Right lobe of liver (tissue), 6 donors: Measurements from ENCODE around the gene ARGLU1. TPM values are rescaled to one million over a fixed set of nuclear protein-coding genes. Genes with fewer than 3 reads are reported as not detected.

ENCODE experiments used
- ATAC-seq, 4 donors: fragments of 200-7000 bp; cut with Tn5 transposase; one replicate each; pipeline ENCODE4 v1.9.1; 2020; ENCODE audit warnings: mild to moderate bottlenecking in 4 of 4, moderate library complexity in 4 of 4
- DNase-seq, 3 donors: peaks; one replicate each; pipeline ENCODE4 v3.0.0-alpha.2; 2020
- H3K27ac ChIP-seq, 3 donors: fragments of 200-600 bp; one replicate each; pipeline ENCODE4 v1.8.0; 2022
- H3K27me3 ChIP-seq, 2 donors: fragments of 200-600 bp; one replicate each; pipeline ENCODE4 v1.8.0; 2022
- H3K36me3 ChIP-seq, 4 donors: fragments of 200-600 bp; sonication (generic) in 1 of 4; one replicate each; pipeline versions ENCODE4 v1.5.1 to v1.8.0; 2017 to 2022; ENCODE audit warnings: control low read depth in 1 of 4
- H3K4me1 ChIP-seq, 4 donors: fragments of 200-600 bp; sonication (generic) in 1 of 4; one replicate each; pipeline versions ENCODE4 v1.5.1 to v1.8.0; 2017 to 2022; ENCODE audit warnings: control low read depth in 1 of 4
- H3K4me3 ChIP-seq, 3 donors: fragments of 200-600 bp; one replicate each; pipeline ENCODE4 v1.8.0; 2022
- H3K9me3 ChIP-seq, 4 donors: fragments of 200-600 bp; sonication (generic) in 1 of 4; one replicate each; pipeline versions ENCODE4 v1.5.1 to v1.8.0; 2017 to 2022; ENCODE audit warnings: control low read depth in 1 of 4
- POLR2A ChIP-seq: fragments of 450-650 bp; IDR thresholded peaks from one replicate; pipeline ENCODE4 v1.6.1; 2017; ENCODE audit warnings: antibody characterized with exemption, mild to moderate bottlenecking
- WGBS: methylation state at CpG from one replicate; pipeline ENCODE4 v1.1.6; 2018; ENCODE audit warnings: low coverage, low lambda C conversion rate; ENCODE audit not compliant: insufficient coverage; ENCODE audit errors: missing lambda C conversion rate; 5-methylcytosine and 5-hydroxymethylcytosine counted together
- intact Hi-C, 2 donors: fragments of 100-400 bp; cut with DNase I; formaldehyde crosslinking; loops; one replicate each; pipeline versions ENCODE4 v1.11.2 to v1.14.1; 2022
- total RNA-seq, 6 experiments: library from RNA; depleted of rRNA in 2 of 6; stranded (reverse); fragments of >200 nt in 2 of 6; fragmentation: NEBNext Ultra II Directional in 3 of 6; extraction: Animal tissue kit (Norgen Biotek cat#: 25700) in 3 of 6; gene quantifications; one replicate each; pipeline versions ENCODE4 v1.1.0 to v1.2.4, GENCODE V29; 2016 to 2023
- TF ChIP-seq, protein P1 (sequence below), 4 donors: fragments of 200-600 bp in 3 of 4; fragments of 450-650 bp in 1 of 4; IDR thresholded peaks; one replicate each; pipeline versions ENCODE4 v1.5.1 to v1.8.0; 2016 to 2022; ENCODE audit warnings: antibody characterized with exemption in 4 of 4, mild to moderate bottlenecking in 2 of 4
- donor health status: DM: no; HTN: yes; CAD: no.
- donor health status: DM: no; HTN: no; CAD: no.
- donor health status: DM: no; HTN: no; CAD: no.
- donor health status: DM: no; HTN: yes; CAD: no.
- donor health status: DM: no; HTN: yes; CAD: no.

The ARGLU1 gene
- total RNA-seq, 6 experiments from 2014 or later: 19.9 to 35.6 (median 32.0) TPM

DNA sequence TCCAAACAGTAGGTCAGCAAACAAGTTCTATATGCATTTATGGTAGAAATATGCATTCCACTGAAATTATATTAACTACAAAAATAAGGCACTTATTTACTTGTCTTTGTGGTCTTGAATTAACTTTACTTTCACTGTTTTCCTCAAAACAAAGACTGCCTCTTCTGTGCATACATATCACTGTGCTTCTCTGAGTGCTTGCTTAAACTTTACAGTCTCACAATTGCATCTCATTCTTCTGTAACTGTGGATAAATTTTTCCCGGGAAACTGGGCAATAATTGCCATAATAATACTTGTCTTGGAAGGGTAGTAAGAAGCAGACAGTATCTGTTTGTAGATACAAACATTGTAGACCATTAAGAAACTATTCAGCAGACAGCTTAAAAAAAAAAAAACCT lies 70.9 kb downstream of the ARGLU1 start:
- Histone ChIP-seq H3K27ac (no peak overlapping the region), H3K9me3 (no peaks in the 10 kb centered on the region), H3K4me1 (no peaks in the 10 kb centered on the region), H3K27me3 (no peaks in the 10 kb centered on the region), H3K36me3 (no peaks in the 10 kb centered on the region), H3K4me3 (no peak overlapping the region)
- ATAC-seq: no peak
- DNase-seq: no peak
- intact Hi-C loops: no loop called here
- TF ChIP-seq, protein P1, sequence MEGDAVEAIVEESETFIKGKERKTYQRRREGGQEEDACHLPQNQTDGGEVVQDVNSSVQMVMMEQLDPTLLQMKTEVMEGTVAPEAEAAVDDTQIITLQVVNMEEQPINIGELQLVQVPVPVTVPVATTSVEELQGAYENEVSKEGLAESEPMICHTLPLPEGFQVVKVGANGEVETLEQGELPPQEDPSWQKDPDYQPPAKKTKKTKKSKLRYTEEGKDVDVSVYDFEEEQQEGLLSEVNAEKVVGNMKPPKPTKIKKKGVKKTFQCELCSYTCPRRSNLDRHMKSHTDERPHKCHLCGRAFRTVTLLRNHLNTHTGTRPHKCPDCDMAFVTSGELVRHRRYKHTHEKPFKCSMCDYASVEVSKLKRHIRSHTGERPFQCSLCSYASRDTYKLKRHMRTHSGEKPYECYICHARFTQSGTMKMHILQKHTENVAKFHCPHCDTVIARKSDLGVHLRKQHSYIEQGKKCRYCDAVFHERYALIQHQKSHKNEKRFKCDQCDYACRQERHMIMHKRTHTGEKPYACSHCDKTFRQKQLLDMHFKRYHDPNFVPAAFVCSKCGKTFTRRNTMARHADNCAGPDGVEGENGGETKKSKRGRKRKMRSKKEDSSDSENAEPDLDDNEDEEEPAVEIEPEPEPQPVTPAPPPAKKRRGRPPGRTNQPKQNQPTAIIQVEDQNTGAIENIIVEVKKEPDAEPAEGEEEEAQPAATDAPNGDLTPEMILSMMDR (IDR thresholded peaks at IDR 0.05): no peak
- no peak for TF ChIP-seq POLR2A
- 24% methylated on average over 1 of the region's 1 CpG for WGBS

DNA sequence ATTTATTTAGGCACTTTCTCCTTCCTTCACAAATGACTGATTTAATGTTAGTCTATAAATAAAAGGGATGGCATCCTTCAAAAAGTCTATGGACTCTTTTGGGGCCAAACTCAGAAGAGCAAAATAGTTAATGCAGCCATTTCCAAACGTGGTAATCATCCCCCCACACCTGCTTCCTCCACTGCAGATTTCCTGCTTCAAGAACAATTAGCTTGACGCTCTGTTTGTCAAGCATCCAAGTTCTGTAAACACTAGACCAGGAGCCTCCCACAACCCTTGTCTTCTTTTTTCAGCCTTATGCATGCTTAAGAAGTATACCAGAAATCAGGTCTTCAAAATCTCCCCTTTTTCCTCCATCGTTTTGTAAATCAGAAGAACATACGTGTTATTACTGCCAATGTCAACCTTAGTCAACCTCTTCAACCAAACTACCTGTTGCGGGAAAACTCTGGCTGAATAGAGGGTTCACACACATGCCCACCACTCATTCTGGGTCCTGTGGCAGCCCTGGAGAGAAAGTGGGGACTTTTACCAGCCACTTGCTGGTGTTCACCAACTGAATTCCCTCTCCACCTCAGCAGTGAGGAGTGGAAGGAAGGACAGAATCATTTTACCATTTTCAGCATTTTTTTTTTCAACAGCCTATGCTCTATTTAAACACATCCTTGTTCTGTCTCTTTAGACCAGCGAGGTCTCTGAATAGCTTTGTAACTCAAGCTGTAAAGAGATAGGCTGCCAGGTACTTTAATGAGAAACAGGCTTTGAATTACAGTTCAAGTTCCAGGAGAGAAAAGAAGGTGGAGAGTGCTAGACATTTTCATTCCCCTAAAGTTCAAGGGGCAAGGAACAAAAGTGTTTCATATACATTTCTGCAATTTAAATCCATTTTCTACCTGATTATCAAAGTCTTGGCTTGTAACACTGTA lies 71.6 kb downstream of the ARGLU1 start:
- TF ChIP-seq POLR2A: no peak
- TF ChIP-seq, protein P1 (IDR thresholded peaks at IDR 0.05): no peak
- ATAC-seq (peak; percentile 50 to 80 (median 71)), DNase-seq (no peak)
- H3K4me1 ChIP-seq: no peaks in the 10 kb centered on the region
- H3K9me3 ChIP-seq: no peaks in the 10 kb centered on the region
- H3K27me3 ChIP-seq: no peaks in the 10 kb centered on the region
- 21% methylated on average over 6 of the region's 6 CpGs for WGBS
- intact Hi-C loops: no loop called here
- no peaks in the 10 kb centered on the region for H3K36me3 ChIP-seq
- no peak overlapping the region for H3K27ac ChIP-seq
- no peak overlapping the region for H3K4me3 ChIP-seq

DNA sequence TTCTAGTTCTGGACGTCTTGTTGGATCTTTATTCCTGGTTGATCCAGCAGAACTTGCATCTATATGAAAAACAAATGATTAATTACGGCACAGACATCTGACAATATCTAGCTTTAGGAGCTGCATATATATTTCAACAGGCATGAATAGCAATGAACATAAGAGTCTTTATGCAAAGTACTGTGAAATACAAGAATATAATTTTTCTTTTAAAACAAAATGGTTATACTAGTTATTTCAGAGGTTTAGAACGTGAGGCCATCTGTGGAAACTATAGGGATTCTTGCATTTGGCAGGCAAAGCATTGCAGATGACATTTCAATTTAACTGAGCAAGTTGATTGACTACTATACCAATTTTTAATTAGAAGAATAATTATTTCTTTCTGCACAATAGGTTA lies 73.0 kb downstream of the ARGLU1 start:
- intact Hi-C loops: no loop called here
- TF ChIP-seq POLR2A: no peak
- TF ChIP-seq, protein P1 (IDR thresholded peaks at IDR 0.05): no peak
- ATAC-seq: no peak
- Histone ChIP-seq H3K27ac (no peak overlapping the region), H3K9me3 (no peaks in the 10 kb centered on the region), H3K27me3 (no peaks in the 10 kb centered on the region), H3K4me3 (no peak overlapping the region), H3K36me3 (no peaks in the 10 kb centered on the region), H3K4me1 (no peaks in the 10 kb centered on the region)
- 67% methylated on average over 3 of the region's 3 CpGs for WGBS
- DNase-seq: no peak

DNA sequence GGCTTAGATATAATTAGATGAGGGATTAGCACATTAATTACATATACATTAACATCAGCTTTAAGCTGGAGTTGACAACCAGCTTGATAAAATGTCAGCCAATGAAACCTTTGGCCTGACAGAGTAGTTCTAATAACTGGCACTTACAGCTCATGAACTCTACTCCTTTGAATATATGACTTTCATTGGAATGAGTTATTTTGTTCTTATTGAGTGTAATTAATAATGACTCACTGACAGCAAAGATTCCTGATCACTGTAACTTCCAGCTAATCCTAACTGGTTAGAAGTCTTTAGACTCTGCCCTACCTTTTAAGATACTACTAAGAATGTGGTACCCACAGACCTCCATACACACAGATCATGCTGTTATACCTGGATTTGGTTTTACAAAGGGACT lies 73.4 kb downstream of the ARGLU1 start:
- no peaks in the 10 kb centered on the region for H3K27me3 ChIP-seq
- H3K27ac ChIP-seq: no peak overlapping the region
- H3K36me3 ChIP-seq: no peaks in the 10 kb centered on the region
- H3K4me1 ChIP-seq: no peaks in the 10 kb centered on the region
- DNase-seq (no peak), ATAC-seq (no peak)
- TF ChIP-seq, protein P1 (IDR thresholded peaks at IDR 0.05): no peak
- TF ChIP-seq POLR2A: no peak
- no peaks in the 10 kb centered on the region for H3K9me3 ChIP-seq
- H3K4me3 ChIP-seq: no peak overlapping the region
- intact Hi-C loops: no loop called here
